Measurements from ENCODE around the gene NRDC.

NRDC gene

DNA sequence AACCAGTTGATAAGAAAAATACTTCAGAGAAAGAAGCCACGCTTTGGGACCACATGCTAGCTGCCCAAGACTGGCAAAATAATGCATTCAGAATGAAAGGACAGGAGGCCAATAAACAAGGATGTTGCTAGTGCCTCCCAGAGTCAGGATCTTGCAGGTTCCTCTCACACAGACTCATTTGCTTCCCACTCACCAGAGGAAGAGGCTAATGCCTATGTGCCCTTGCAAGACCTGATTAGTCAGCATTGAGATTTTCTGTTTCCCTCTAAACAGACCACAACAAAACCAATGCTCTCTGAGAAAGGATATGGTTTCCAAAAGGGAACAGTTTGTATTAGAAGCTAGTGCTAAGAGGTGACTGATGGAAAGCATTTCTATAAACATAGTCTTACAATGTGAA is 85.7 kb downstream of the NRDC start:
- Histone ChIP-seq H3K9ac (ENCODE audit: low read length) (no peak overlapping the region), H3K79me2 (ENCODE audit: insufficient read depth, low read length) (no peaks in the 10 kb centered on the region), H3K9me3 (ENCODE audit: insufficient read depth, low read length) (no peaks in the 10 kb centered on the region), H4K20me1 (ENCODE audit: low read depth, low read length) (no peaks in the 10 kb centered on the region), H3K4me3 (ENCODE audit: insufficient read depth, low read length, poor library complexity, severe bottlenecking) (no peak overlapping the region), H3K27ac (ENCODE audit: low read depth, low read length) (no peak overlapping the region), H3K4me2 (ENCODE audit: low read depth, low read length, poor library complexity, severe bottlenecking) (no peak overlapping the region), H3K36me3 (ENCODE audit: low read length) (peaks cover 24% of the 10 kb centered on the region), H3F3A (ENCODE audit: insufficient read depth) (no peaks in the 10 kb centered on the region), H2AFZ (ENCODE audit: low read depth, low read length, severe bottlenecking) (no peak overlapping the region), H3K27me3 (ENCODE audit: low read length) (no peaks in the 10 kb centered on the region), H3K9me2 (replicated peaks; ENCODE audit: insufficient read depth, low read length) (no peaks in the 10 kb centered on the region)
- TF ChIP-seq, protein P1, sequence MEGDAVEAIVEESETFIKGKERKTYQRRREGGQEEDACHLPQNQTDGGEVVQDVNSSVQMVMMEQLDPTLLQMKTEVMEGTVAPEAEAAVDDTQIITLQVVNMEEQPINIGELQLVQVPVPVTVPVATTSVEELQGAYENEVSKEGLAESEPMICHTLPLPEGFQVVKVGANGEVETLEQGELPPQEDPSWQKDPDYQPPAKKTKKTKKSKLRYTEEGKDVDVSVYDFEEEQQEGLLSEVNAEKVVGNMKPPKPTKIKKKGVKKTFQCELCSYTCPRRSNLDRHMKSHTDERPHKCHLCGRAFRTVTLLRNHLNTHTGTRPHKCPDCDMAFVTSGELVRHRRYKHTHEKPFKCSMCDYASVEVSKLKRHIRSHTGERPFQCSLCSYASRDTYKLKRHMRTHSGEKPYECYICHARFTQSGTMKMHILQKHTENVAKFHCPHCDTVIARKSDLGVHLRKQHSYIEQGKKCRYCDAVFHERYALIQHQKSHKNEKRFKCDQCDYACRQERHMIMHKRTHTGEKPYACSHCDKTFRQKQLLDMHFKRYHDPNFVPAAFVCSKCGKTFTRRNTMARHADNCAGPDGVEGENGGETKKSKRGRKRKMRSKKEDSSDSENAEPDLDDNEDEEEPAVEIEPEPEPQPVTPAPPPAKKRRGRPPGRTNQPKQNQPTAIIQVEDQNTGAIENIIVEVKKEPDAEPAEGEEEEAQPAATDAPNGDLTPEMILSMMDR (IDR thresholded peaks at IDR 0.05; ENCODE audit: insufficient read depth, low read length, poor library complexity, severe bottlenecking): no peak
- no peak for TF ChIP-seq EZH2phosphoT487 (conservative IDR thresholded peaks at IDR 0.05; ENCODE audit: low read length)

- H4K20me1 ChIP-seq (ENCODE audit: low read depth, low read length): no peaks in the 10 kb centered on the region
- H3F3A ChIP-seq (ENCODE audit: insufficient read depth): no peaks in the 10 kb centered on the region
- H3K4me2 ChIP-seq (ENCODE audit: low read depth, low read length, poor library complexity, severe bottlenecking): no peak overlapping the region
- H3K36me3 ChIP-seq (ENCODE audit: low read length): peaks cover 27% of the 10 kb centered on the region
- no peak overlapping the region for H2AFZ ChIP-seq (ENCODE audit: low read depth, low read length, severe bottlenecking)
- TF ChIP-seq EZH2phosphoT487 (conservative IDR thresholded peaks at IDR 0.05; ENCODE audit: low read length): no peak
- TF ChIP-seq, protein P1 (IDR thresholded peaks at IDR 0.05; ENCODE audit: insufficient read depth, low read length, poor library complexity, severe bottlenecking): no peak
- H3K9ac ChIP-seq (ENCODE audit: low read length): no peak overlapping the region
- no peaks in the 10 kb centered on the region for H3K79me2 ChIP-seq (ENCODE audit: insufficient read depth, low read length)
- no peaks in the 10 kb centered on the region for H3K9me3 ChIP-seq (ENCODE audit: insufficient read depth, low read length)
- no peaks in the 10 kb centered on the region for H3K27me3 ChIP-seq (ENCODE audit: low read length)
- H3K9me2 ChIP-seq (replicated peaks; ENCODE audit: insufficient read depth, low read length): no peaks in the 10 kb centered on the region
- no peak overlapping the region for H3K27ac ChIP-seq (ENCODE audit: low read depth, low read length)
- H3K4me3 ChIP-seq (ENCODE audit: insufficient read depth, low read length, poor library complexity, severe bottlenecking): no peak overlapping the region
Observed at GRCh38 chr1:51791888-51792287, 86.6 kb downstream of the NRDC start.

GRCh38 chr1:51790385-51790784 is 88.1 kb downstream of the NRDC start:
- Histone ChIP-seq H3K9me3 (ENCODE audit: insufficient read depth, low read length) (no peaks in the 10 kb centered on the region), H3K79me2 (ENCODE audit: insufficient read depth, low read length) (no peaks in the 10 kb centered on the region), H3K4me2 (ENCODE audit: low read depth, low read length, poor library complexity, severe bottlenecking) (no peak overlapping the region), H3K27ac (ENCODE audit: low read depth, low read length) (no peak overlapping the region), H4K20me1 (ENCODE audit: low read depth, low read length) (no peaks in the 10 kb centered on the region), H3K36me3 (ENCODE audit: low read length) (peaks cover 31% of the 10 kb centered on the region), H3K9ac (ENCODE audit: low read length) (no peak overlapping the region), H3K9me2 (replicated peaks; ENCODE audit: insufficient read depth, low read length) (no peaks in the 10 kb centered on the region), H2AFZ (ENCODE audit: low read depth, low read length, severe bottlenecking) (no peak overlapping the region), H3K4me3 (ENCODE audit: insufficient read depth, low read length, poor library complexity, severe bottlenecking) (no peak overlapping the region), H3F3A (ENCODE audit: insufficient read depth) (no peaks in the 10 kb centered on the region), H3K27me3 (ENCODE audit: low read length) (no peaks in the 10 kb centered on the region)
- TF ChIP-seq, protein P1 (IDR thresholded peaks at IDR 0.05; ENCODE audit: insufficient read depth, low read length, poor library complexity, severe bottlenecking): no peak
- TF ChIP-seq EZH2phosphoT487 (conservative IDR thresholded peaks at IDR 0.05; ENCODE audit: low read length): no peak

Measured in SU-DHL-6 (cell line).